ENCODE results near the gene UMAD1. TPM values are rescaled to one million over a fixed set of nuclear protein-coding genes. Genes with fewer than 3 reads are reported as not detected.

Gene UMAD1
- total and polyA plus RNA-seq, 2 of the 4 experiments (the other 2 are of a cell fraction) = 5.2 to 8.4 TPM

- no peaks in the 10 kb centered on the region for H4K20me1 ChIP-seq (ENCODE audit: insufficient read depth, low read length)
- in situ Hi-C loops (cut with MboI; ENCODE audit: low sequenced_read_pairs) (no loop called here), intact Hi-C loops (cut with micrococcal nuclease) (no loop called here), dilution Hi-C loops (cut with HindIII; ENCODE audit: low sequenced_read_pairs, unreplicated experiment) (no loop called here)
- ATAC-seq (ENCODE audit: low read depth) = no peak
- H3K27ac ChIP-seq (ENCODE audit: insufficient read depth, low read length) = no peak overlapping the region
- no peak overlapping the region for H2BK15ac ChIP-seq (ENCODE audit: low read depth, low read length)
- peak; percentile 70 for TF ChIP-seq MAFK (IDR thresholded peaks at IDR 0.05; ENCODE audit: low read depth, low read length)
- no peak for TF ChIP-seq CEBPB (IDR thresholded peaks at IDR 0.05; ENCODE audit: low read depth, low read length)
- no peak for TF ChIP-seq RFX5 (IDR thresholded peaks at IDR 0.05; ENCODE audit: low read depth, low read length)
- no TSS peak for BruUV-seq (replicated peaks)
- CTCF ChIA-PET = no interaction called here
- no peak overlapping the region for H3K56ac ChIP-seq (ENCODE audit: extremely low read depth, insufficient read depth, low read length)
- no peak overlapping the region for H4K5ac ChIP-seq (ENCODE audit: low read depth, low read length)
- H2BK5ac ChIP-seq (ENCODE audit: low read depth, low read length, poor library complexity, severe bottlenecking) = no peak overlapping the region
- DNase-seq = no peak
- H3K14ac ChIP-seq (replicated peaks; ENCODE audit: low read depth, low read length) = no peak overlapping the region
- H4K8ac ChIP-seq (ENCODE audit: low read depth in 2 of 2, low read length in 2 of 2) = no peak overlapping the region
- WGBS, 2 experiments (ENCODE audit: extremely low coverage in 2 of 2, insufficient read length in 1 of 2) = no CpG with 5 or more reads among the region's 6 CpGs
- no peaks in the 10 kb centered on the region for H3K79me1 ChIP-seq (ENCODE audit: low read depth in 1 of 2, low read length in 2 of 2)
- H3K18ac ChIP-seq (ENCODE audit: low read depth, low read length) = no peak overlapping the region
- H3K4me3 ChIP-seq (ENCODE audit: insufficient read depth, low read depth, low read length) = no peak overlapping the region
- POLR2A ChIA-PET (ENCODE audit: unreplicated experiment) = no interaction called here
- H3K23ac ChIP-seq (ENCODE audit: low read depth, low read length) = no peak overlapping the region
- no peaks in the 10 kb centered on the region for H3K27me3 ChIP-seq (ENCODE audit: control insufficient read depth, insufficient read depth, low read length)
- no peak overlapping the region for H3K9ac ChIP-seq (ENCODE audit: low read depth, low read length)
- no peak overlapping the region for H2AFZ ChIP-seq (replicated peaks; ENCODE audit: low read length, poor library complexity)
- H2BK120ac ChIP-seq (ENCODE audit: low read depth, low read length) = no peak overlapping the region
- H3K4me1 ChIP-seq (ENCODE audit: control insufficient read depth, insufficient read depth, low read length) = no peaks in the 10 kb centered on the region
- H4K91ac ChIP-seq (ENCODE audit: insufficient read depth, low read depth, low read length) = no peak overlapping the region
- no peaks in the 10 kb centered on the region; the same call in 1 of the 2 replicates for H3K9me1 ChIP-seq (ENCODE audit: insufficient read depth, low read length)
- H3K9me3 ChIP-seq (ENCODE audit: control insufficient read depth, insufficient read depth, low read length) = no peaks in the 10 kb centered on the region
- H3K4ac ChIP-seq (ENCODE audit: low read depth, low read length) = no peak overlapping the region
- H2AK5ac ChIP-seq (ENCODE audit: low read depth, low read length) = no peak overlapping the region
- H3K4me2 ChIP-seq (ENCODE audit: low read depth, low read length) = no peak overlapping the region
- H2AK9ac ChIP-seq (replicated peaks; ENCODE audit: low read depth, low read length, poor library complexity) = no peak overlapping the region
- H3K36me3 ChIP-seq (ENCODE audit: control insufficient read depth, insufficient read depth, low read length) = no peaks in the 10 kb centered on the region
- H2BK20ac ChIP-seq (ENCODE audit: low read depth, low read length) = no peak overlapping the region
Measured at GRCh38 chr7:7881581-7881980, 241.0 kb downstream of the UMAD1 start.
